Measurements from ENCODE around the gene G0S2.
A peak's percentile ranks its signal among the peaks of the same experiment; 100 is the strongest.

Gene G0S2, protein sequence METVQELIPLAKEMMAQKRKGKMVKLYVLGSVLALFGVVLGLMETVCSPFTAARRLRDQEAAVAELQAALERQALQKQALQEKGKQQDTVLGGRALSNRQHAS

DNA sequence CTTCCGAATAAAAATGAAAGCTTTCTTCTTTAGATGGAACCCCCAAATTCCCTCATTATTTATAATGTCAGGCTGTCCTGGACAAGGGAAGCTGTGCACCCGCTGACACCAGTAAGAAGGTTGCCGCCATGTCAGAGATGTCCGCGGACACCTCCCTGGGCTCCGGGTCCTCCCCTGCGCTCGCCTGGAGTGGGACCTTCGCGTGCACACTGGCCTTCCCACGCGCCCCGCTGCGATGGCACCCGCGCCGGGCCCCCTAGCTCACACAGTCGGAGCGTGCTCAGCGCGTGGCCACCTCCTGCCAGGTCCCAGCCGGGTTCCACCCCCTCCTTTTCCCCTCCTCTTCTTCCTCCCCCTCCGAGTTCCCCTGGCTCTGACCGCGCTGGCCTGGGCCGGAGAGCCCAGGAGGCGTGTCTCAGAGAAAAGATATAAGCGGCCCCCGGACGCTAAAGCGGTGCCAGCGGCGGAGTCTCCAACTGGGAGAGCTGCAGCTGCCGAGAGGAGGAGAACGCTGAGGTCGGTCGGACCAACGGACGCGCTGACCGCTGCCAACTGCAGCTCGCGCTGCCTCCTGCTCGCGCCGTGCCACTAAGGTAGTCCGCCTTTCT, at the start of gene G0S2:
TSS of gene G0S2 (plus strand) at position 456 of the 608 bp plus-strand sequence. CDS start 273 bp downstream, outside the sequence.
- peak; percentile 74 for DNase-seq

DNA sequence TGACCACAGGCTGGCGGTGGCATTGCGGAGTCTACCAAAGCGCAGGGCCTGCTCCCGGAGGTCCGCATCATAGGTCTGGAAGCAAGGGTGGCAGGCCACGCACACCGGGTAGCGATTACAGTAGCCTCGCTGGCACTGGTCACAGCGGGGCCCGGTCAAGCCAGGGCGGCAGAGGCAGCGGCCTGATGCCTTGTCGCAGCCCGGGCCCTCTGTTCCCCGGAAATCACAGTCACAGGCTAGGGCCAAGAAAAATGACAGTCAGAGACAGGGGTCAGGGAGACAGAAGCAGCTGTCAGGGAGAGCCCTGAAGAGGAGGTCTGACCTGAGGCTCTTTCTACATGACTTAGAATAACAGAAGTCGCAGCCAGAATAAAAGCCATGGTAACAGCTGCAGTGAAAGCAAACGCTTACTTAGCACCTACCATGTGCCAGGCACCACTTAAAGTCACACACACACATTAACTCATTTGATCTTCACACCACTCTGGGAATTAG, 49.4 kb upstream of the G0S2 start:
- DNase-seq = no peak

DNA sequence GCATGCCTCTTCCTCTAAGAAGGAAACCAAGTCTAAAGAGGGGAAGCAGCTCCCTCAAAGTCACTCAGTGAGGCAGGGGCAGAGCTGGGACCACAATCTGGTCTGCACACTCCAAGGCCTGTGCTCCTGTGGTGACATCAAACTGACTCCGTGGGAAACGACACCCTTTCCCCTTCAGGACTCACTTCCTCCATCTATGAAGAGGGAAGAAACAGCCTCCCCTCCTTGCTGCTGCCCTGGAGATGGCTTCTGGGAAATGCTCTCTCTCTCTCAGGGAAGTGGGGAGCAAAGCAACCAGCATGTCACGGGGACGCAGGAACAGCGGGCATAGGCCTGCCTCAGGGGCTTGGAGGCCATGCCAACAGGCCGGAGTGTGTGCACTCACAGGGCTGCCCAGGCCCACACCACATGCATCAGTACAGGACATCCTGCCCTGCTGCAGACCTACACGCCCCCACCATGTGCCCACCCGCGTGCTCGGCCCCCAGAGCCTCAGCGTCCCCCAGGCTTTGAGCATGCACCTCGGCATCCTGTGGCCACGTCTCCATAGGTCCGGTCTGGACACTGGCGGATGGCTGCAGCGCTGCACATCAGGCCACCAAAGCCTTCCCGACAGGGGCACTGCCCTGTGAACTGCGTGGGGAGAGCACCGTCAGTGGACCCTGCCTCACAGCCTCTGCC, 48.7 kb upstream of the G0S2 start:
- DNase-seq = no peak

DNA sequence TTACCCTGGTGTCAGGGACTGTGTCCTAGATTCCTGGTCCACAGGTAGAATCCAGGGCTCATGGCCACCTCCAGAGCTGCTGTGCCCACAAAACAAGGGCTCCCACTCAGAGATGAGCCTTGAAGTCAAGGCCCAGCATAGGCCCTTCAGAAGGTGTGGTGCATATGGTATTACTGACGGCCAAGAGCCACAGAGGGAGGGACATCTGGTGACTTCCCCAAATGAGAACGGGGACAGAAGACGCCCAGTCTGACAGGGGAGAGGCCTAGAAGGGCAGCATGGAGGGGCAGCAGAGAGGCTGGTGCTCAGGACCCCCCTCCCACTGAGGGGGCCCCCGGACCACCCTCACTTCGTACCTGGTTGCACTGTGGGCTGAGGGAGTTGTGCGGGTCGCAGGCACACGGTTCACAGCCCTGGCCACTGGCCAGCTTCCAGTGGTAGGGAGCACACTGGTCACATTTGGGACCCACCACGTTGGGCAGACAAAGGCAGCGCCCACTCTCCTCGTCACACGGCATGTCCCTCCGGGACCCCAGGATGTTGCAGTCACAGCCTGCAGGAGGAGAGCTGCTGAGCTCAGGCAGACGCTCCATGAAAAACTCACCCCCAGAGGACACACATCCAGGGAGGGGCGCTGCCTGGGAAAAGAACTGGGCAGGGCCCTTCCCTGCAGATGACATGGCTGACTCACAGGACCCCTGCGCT, 48.0 kb upstream of the G0S2 start:
- DNase-seq = no peak

DNA sequence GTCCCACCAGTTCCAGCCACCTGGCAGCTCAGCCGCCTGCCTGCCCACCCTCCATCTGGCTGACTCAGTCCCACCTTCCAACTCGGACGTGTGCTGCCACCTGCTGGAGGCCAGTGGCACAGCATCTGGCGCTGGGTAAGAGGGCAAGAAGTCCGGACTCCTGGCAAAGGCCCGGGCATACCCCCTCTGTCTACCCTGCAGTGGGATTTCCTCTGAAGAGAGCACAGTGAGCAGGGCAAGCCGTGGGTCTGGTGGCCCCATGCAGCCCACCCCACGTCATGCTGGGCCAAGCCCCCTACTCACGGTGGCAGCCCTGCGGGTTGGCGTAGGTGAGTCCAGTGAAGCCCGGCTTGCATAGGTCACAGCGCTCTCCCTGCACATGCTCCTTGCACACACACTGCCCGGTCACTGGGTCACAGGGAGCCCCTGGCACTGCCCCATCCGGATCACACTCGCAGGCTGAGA, 47.4 kb upstream of the G0S2 start:
- DNase-seq = peak; percentile 76

DNA sequence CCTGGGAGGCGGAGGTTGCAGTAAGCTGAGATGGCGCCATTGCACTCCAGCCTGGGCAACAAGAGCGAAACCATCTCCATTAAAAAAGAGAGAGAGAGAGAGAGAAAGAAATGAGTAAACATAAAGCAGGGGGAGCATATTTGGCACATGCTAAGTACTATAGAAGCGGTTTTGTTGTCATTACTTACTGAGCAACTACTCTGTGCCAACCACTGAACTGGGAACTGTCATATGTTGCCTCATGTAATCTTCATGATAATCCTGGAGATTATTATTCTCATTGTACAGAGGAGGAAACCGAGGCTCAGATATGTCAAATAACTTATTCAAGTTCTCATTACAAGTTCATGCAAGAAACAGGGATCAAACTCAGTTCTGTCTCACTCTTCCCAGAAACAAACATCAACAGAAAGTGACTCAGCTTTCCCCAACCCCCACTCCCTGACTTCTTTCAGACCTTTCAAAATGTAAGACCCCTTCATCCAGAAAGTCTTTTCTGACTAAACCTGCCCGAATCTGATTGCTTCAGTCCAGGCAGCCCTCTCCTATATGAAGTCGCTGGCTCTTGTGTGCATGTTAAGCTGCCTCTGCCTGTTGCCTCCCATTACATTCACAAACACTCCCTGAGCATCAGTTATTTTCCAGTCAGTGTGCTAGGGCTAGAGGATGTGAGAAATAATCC, 46.5 kb upstream of the G0S2 start:
- no peak for DNase-seq

DNA sequence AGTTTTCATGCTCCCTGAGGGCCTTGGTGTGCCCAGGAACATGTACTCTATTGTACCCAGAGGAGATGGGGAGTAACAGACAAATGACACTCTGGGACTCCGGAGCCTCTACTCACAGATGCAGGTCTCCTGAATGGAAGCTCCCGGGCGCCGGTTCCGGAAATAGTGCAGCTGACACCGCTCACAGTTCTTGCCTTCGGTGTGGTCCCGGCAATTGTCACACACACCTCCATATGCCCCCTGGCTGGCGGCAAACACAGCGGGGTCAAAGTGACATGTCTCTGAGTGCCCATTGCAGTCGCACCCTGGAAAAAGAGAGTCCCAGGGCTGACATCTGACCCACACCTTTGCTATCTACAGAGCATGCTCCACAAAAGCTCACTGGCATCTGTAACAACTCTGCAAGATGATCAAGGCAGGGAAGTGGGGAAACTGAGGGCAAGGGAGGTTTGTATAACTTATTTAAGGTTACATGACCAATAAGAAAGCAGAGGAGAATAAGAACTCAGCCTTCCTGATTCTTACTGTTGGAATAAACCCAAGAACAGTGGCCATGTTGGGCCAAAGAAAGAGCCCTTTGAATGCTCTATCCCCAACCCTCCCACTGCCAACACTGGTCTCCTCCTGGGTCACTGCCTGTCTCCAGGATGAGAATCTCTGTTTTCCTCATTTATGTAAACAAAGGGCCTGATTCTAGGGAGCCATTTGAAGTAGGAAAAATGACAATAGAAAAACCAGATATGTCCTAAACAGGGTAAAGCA, 45.4 kb upstream of the G0S2 start:
- DNase-seq = no peak

DNA sequence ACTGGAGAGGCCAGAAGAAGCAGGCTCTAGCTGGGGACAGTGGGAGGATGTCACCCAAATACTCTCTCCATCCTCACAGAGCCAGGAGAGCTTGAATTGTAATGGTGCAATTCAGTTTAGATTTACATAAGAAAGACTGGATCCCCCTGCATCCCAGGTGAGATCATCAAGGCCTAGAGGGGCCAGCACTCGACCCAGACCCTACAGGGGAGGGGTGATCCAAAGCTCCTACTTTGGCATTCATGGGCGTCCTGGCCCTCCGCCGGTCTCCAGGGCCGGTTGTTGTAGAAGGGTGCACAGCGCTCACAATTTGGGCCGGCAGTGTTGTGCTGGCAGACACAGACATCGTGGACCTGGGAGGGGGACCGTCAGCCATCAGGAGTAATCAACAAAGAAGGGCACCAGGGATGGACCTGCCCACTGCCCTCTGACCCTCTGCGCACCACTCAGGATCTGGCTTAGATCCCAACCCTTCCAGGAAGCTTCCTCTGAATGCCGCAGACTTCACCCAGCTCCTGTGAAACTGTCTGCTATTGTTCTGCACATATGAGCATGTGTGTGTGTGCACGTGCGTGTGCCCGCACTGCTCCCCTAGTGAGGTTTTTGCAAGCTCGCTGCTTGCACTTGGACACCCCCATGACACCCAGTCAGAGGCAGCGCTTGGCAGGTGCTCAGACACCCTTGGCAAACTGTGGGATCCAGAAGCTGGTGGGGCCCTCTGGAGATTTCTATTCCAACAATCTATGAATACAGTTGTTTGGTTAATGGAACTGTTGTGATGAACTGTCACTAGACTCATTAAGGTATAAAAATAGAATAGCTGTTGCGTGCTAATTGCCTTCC, 44.6 kb upstream of the G0S2 start:
- no peak for DNase-seq

DNA sequence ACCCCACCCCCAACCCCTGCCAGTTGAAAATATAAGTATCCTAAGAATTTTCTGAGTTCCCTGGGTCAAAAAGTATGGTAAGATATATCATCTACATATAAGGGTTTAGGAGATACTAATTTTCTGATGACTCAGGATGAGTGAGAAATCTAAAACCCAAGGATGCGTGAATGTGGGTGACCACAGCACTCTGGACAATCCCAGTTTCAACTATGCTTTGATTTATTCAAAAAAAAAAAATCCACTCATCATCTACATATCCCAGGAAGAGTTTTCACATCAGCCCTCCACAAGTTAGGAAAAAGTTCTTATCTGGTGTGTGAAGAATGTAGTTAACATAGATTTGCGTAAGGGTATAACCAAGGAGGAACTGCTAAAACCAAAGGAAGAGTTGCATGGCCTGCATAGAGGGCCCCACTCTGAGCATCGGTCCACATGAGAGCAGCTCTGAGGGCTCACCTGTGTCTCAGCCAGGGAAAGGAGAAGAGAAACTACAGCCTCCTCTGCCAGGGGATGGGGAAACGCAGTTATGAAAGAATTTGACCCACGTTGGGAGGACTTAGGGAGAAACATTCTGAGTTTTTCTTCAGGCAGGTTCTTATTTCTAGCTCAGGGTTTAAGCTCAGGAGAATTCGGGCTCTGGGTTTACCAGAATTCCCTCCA, 41.7 kb upstream of the G0S2 start:
- DNase-seq = peak; percentile 69

DNA sequence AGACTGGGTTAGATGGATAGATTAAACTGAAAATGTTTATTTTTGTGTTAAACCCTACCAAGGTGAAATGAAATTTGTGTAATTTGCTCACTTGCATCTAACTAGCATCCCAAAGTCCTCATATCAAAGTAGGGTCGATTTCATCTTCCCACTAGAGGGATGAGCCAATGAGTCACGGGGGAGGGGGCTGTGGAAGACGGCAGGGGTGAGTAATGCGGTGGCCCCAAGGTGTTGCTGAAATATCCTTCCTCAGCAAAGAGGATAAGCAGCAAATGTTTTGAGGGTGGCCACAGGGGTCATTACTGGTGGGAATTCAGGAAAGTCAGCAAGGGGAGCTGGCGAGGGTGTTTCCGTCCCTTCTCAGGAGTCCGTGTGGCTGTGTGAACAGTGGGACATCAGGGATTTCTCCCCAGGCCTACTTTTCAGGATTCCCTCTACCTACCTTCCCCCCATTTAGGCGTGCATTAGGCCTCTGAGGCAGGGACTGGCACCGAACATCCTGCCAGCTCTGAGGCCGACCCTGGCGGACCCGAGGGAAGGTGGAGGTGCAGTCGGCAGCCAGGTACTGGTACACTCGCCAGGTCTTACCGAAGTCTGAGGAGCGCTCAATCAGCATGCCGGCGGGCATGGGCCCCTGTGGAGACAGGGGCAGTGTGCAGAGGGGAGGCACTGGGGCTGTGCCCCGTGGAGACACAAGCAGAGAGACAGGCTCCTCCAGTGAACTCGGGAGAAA, 41.0 kb upstream of the G0S2 start:
- peak; percentile 18 for DNase-seq

DNA sequence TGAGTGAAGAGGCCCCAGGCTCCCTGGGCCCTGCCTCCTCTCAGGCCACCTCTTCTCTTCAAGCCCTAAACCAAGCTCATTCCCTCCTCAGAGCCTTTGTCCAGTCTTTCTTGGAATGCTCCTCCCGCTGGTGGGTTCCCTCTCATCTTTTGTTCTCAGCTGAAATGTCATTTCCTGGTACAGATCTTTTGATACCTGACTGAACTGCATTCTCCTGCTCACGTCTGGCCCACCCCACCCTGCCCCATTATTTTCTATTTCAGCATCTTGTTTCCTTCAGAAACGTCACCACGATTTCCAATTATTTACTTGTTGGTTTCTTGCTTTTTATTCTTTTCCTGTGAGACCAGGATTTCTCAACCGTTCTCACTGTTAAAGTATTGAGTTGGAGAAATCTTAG, 39.4 kb upstream of the G0S2 start:
- DNase-seq = no peak

DNA sequence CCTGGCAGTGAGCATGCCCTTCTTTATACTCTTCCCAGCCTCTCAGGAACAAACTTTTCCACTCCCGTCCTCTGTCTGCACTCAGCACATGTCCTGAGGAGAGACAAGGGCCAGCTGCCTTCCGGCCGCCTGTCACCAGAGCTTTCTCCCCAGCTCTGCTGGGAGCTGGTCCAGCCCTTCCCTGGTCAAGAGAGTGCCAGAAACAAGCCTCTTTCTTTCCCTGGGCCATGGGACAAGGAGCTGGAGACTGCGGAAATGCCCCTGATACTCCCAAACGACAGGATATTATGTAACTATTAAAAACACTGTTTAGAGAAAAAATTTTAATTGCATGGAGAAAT, 33.4 kb upstream of the G0S2 start:
- no peak for DNase-seq

DNA sequence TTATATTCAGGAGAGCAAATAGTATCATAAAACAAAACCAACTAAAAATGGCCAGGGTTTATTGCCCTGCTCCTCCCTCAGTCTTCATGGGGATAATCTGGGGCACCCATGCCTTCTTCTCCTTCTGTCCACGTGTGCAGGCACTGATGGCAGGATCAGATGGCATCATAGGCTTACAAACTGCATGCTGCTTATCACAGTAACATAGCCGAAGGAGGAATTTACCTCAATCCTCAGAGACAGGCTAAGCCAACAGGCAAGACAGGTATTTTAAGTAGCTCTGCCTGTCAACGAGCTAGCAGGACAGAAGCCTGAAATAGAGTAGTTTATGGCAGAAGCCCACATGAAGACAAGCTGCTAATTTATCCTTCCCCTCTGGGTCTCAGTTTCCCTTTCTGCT, 32.4 kb upstream of the G0S2 start:
- DNase-seq = no peak

DNA sequence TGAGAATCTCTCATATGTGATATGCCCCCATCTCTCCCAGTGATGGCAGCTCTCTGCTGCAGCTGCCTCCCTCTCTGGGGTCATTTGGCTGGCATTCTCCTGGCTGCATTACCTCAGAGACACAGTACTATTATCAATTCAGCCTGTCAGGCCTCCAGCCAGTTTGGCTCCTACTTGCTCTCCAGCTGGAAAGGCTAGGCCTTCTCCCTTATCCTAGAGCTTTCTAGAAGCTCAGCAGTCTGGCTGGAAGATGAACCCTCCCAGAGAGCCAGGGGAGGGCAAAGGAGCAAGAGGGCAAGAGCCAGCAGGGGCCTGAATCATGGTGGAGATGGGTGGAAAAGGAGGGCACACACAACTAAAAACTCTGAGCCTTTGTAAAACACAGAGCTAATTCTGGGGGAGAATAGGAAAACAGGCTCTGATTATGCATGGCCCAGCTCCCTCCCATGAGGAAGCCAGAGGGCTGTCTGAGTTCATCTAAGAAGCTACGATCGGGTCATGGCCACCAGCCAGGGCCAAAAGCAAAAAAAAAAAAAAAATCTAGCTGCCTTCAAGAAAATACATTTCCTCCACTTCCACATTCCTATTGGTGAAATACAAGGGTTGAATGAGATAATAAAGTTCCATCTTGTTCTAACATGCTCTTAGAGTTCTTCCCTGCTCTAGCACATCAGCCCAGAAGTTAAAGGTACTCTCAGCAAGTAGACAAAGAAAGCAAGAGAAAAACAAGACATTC, 31.8 kb upstream of the G0S2 start:
- no peak for DNase-seq

DNA sequence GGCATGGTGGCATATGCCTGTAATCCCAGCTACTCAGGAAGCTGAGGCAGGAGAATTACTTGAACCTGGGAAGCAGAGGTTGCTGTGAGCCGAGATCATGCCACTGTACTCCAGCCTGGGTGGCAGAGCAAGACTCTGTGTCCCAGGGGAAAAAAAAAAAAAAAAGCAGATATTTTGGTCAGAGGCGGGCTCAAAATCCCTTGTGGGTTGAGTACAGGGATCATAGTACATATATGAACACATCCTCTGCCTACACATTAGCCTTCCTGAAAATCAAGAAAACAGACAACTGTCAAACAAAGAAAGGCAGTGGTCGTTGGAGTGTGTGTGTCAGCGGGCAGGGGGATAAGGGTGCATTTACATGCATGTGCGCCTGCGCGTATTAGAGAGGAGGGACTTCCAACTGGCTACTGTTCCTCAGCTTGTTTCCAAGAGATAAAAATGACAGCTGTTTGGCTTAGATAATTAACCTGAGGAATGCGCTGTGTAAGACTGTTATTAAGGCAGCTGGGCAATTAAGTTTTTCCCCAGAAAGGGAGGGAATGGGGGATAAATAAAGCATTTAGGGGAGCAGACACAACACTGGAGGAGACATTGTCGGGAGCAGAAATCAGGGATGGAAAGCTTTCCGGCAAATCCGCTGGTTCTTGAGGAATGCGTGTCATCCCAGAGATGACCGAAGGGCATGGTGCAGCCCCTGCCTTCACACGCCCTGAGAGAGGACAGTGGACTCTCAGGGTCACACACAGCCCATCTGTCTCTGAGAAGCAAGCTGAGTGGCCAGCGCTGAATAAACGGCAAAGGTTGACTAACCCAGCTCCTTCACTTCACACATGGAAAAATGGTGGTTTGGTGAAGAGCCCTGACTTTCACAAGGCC, 29.4 kb upstream of the G0S2 start:
- no peak for DNase-seq

DNA sequence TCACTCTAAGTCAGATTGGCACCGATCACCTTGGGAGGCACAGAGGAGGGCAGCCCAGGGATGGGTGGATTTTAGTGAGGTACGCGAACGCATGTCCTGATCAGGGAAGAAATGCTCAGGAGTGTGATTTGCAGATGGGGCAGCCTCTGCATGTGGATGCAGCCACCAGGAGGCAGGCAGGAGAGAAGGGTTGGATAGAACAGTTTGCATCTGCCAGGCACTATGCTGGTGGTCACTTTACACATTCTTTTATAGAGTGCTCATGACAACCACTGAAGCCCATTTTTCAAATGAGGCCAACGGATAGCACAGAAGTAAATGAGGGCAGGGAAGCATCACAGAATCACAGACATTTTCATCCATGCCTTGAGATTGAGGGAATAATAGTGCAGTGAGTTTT, 28.7 kb upstream of the G0S2 start:
- DNase-seq = peak; percentile 68

DNA sequence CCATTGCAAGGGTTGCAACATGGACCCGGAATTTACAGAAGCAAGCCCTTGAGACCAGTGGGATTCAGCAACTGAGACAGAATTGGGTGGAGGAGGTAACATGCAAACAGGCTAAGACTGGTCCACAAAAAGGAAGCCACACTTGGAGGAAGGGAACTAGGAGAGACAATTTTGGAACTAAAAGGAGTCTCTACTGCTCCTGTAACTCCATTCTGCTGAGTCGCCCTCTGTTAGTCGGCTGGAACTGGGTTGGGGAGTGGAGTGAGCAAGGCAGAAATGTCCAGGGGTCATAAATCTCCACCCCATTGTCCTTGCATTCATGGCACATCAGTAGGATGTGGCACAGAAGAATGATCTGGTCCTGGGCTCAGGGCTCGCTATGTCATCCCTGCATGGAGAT, 28.1 kb upstream of the G0S2 start:
- DNase-seq = no peak

DNA sequence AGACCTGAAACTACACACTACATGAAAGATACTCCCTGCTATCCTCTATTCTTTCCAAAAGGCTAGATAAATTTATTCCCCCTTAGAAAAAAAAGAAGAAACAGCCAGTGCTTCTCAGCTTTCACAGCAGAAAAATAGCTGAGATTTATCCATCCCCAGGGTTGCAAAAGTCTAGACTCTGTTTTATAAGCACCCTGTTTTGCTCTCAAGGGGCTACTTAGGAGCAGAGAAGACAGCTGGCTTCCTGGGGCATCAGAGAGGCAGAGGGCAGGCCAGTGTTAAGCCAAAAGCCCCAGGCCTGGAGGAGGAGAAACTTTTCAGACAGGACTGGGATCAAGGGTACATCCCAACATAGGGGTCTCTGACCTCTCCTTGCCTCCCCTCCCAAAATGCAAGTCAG, 26.9 kb upstream of the G0S2 start:
- DNase-seq = no peak
